Measurements from ENCODE around the gene TRAPPC4.
"Not testable (repeated sequence)": the region's sequence is repeated elsewhere in the genome, so short reads cannot be mapped to it uniquely, and the experiment has no call there.

TRAPPC4 gene

DNA sequence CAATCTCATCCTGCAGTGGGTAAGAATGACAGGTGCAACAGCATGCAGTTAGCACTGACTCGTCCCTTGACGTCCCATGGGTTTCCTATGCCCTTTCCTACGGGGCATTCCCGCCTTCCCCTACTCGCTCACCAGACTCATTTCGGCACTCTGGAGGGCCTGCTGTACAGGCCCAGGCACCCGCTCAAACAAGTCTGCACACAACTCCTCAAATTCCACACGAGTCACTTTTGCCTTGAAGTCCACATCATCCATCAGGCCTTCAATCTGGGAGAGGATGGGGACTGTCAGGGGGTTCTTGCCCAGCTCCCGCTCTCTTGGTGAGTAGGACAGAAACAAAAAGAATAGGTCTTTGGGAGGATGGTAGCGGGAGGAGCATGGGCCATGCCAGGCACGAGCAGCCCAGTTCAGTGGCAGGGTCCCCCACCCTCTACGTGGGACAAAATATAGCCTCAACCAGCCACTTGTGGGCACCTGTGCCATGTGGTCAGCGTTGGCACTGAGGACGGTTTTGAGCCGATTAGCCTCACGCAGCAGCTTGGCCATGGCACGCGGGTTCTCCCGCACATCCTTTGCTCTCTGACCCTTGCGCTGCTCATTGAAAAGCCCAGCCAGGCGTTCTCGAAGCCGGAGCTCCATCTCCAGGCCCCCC, 33.7 kb downstream of the TRAPPC4 start:
- Histone ChIP-seq H3K9me3 (ENCODE audit: severe bottlenecking) (no peaks in the 10 kb centered on the region), H3K27ac (no peak overlapping the region), H3K36me3 (peaks cover 76% of the 10 kb centered on the region), H3K4me3 (ENCODE audit: low read depth, low read length) (no peak overlapping the region), H3K27me3 (ENCODE audit: insufficient read depth, low read depth, severe bottlenecking) (no peaks in the 10 kb centered on the region)
- DNase-seq = no peak
- TF ChIP-seq, protein P1, sequence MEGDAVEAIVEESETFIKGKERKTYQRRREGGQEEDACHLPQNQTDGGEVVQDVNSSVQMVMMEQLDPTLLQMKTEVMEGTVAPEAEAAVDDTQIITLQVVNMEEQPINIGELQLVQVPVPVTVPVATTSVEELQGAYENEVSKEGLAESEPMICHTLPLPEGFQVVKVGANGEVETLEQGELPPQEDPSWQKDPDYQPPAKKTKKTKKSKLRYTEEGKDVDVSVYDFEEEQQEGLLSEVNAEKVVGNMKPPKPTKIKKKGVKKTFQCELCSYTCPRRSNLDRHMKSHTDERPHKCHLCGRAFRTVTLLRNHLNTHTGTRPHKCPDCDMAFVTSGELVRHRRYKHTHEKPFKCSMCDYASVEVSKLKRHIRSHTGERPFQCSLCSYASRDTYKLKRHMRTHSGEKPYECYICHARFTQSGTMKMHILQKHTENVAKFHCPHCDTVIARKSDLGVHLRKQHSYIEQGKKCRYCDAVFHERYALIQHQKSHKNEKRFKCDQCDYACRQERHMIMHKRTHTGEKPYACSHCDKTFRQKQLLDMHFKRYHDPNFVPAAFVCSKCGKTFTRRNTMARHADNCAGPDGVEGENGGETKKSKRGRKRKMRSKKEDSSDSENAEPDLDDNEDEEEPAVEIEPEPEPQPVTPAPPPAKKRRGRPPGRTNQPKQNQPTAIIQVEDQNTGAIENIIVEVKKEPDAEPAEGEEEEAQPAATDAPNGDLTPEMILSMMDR (IDR thresholded peaks at IDR 0.05; ENCODE audit: low read depth, low read length) = no peak

DNA sequence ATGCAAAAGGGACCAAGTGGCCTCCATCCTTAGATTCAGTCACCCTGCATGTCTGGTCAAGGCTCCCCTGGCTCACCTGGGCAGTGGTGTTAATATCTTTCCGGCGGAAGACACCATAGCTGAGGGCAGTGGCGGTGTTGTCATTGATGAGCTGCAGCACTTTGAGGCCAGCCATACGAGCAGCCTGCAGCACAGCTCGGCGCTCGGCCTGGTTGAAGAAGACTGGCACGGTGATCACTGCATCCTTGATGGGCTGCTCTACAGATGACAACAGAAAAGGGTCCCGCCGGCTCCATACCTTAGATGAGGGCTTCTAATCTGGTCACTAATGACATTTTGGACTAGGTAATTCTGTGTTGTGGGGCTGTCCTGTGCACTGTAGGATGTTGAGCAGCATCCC, 35.9 kb downstream of the TRAPPC4 start:
- Histone ChIP-seq H3K36me3 (peaks cover 54% of the 10 kb centered on the region), H3K4me3 (ENCODE audit: low read depth, low read length) (no peak overlapping the region), H3K9me3 (ENCODE audit: severe bottlenecking) (no peaks in the 10 kb centered on the region), H3K27ac (no peak overlapping the region), H3K27me3 (ENCODE audit: insufficient read depth, low read depth, severe bottlenecking) (no peaks in the 10 kb centered on the region)
- TF ChIP-seq, protein P1 (IDR thresholded peaks at IDR 0.05; ENCODE audit: low read depth, low read length) = no peak
- no peak for DNase-seq

- Histone ChIP-seq H3K4me3 (ENCODE audit: low read depth, low read length) (peak overlapping the region; percentile 76), H3K27me3 (ENCODE audit: insufficient read depth, low read depth, severe bottlenecking) (no peaks in the 10 kb centered on the region), H3K36me3 (peaks cover 49% of the 10 kb centered on the region), H3K9me3 (ENCODE audit: severe bottlenecking) (no peaks in the 10 kb centered on the region), H3K27ac (peak overlapping the region; percentile 86)
- no peak for DNase-seq
- TF ChIP-seq, protein P1 (IDR thresholded peaks at IDR 0.05; ENCODE audit: low read depth, low read length) = no peak
Observed at GRCh38 chr11:119055901-119056300, 37.3 kb downstream of the TRAPPC4 start.

DNA sequence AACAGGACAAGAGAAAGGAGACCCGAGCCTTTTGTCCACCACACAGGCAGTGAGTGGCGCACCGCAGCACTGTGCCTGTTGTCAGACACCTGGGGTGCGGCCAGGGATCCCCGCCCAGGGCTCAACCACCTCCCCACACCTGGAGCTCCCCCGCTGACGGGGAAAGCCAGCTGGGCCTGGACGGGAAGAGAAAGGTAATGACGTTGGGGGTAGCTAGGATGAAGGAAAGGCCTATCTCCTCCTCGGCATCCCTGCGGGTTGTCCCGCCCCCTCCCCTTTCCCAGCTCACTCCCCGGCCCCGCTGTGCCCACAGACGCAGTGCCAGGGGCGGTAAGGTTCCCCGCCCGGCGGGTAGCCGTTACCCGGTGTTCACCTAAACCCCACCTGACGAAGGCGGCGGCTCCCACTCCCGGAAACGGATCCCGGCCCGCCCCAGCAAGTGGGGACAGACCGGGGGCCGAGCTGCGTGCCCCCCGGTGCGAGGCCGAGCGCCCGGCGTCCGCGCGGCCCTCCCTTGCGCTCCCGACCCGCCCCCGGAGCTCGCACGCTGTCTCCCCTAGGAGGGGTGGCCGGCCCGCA, 37.9 kb downstream of the TRAPPC4 start:
- DNase-seq = peak; percentile 31
- no peaks in the 10 kb centered on the region for H3K9me3 ChIP-seq (ENCODE audit: severe bottlenecking)
- peaks cover 43% of the 10 kb centered on the region for H3K36me3 ChIP-seq
- peak overlapping the region; percentile 86 for H3K27ac ChIP-seq
- H3K27me3 ChIP-seq (ENCODE audit: insufficient read depth, low read depth, severe bottlenecking) = no peaks in the 10 kb centered on the region
- TF ChIP-seq, protein P1 (IDR thresholded peaks at IDR 0.05; ENCODE audit: low read depth, low read length) = no peak
- H3K4me3 ChIP-seq (ENCODE audit: low read depth, low read length) = peak overlapping the region; percentile 76

GRCh38 chr11:119057000-119057769, 38.6 kb downstream of the TRAPPC4 start, which contains the start of gene HYOU1:
Gene HYOU1 (minus strand): TSS chr11:119057205. CDS start chr11:119056160, 1,045 bp downstream.
- TF ChIP-seq, protein P1 (IDR thresholded peaks at IDR 0.05; ENCODE audit: low read depth, low read length) = peak; percentile 25; the same call in 1 of the 2 replicates
- Histone ChIP-seq H3K9me3 (ENCODE audit: severe bottlenecking) (no peaks in the 10 kb centered on the region), H3K36me3 (peaks cover 36% of the 10 kb centered on the region), H3K27me3 (ENCODE audit: insufficient read depth, low read depth, severe bottlenecking) (no peaks in the 10 kb centered on the region), H3K4me3 (ENCODE audit: low read depth, low read length) (peak within 1 kb of the TSS; percentile 76), H3K27ac (peak within 1 kb of the TSS; percentile 86)
- DNase-seq = peak; percentile 98

DNA sequence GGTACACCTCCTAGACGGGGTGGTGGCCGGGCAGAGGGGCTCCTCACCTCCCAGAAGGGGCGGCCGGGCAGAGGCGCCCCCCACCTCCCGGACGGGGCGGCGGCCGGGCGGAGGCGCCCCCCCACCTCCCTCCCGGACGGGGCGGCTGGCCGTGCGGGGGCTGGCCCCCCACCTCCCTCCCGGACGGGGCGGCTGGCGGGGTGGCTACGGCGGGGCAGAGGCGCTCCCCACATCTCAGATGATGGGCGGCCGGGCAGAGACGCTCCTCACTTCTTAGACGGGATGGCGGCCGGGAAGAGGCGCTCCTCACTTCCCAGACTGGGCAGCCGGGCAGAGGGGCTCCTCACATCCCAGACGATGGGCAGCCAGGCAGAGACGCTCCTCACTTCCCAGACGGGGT, 40.6 kb downstream of the TRAPPC4 start:
- not testable (repeated sequence) for H3K27me3 ChIP-seq (ENCODE audit: insufficient read depth, low read depth, severe bottlenecking); H3K4me3 ChIP-seq (ENCODE audit: low read depth, low read length); H3K9me3 ChIP-seq (ENCODE audit: severe bottlenecking); DNase-seq; H3K27ac ChIP-seq
- peaks cover 16% of the 10 kb centered on the region for H3K36me3 ChIP-seq
